NOMO-1 (cell line): ENCODE measurements around the gene XRCC6.
"Not testable (repeated sequence)": the region's sequence is repeated elsewhere in the genome, so short reads cannot be mapped to it uniquely, and the experiment has no call there.

Experiments
- DNase-seq, 2 experiments: peaks; one replicate each; lab custom pipeline; 2025; ENCODE audit not compliant: unreplicated experiment in 2 of 2; lab: John Stamatoyannopoulos, UW

The XRCC6 gene

DNA sequence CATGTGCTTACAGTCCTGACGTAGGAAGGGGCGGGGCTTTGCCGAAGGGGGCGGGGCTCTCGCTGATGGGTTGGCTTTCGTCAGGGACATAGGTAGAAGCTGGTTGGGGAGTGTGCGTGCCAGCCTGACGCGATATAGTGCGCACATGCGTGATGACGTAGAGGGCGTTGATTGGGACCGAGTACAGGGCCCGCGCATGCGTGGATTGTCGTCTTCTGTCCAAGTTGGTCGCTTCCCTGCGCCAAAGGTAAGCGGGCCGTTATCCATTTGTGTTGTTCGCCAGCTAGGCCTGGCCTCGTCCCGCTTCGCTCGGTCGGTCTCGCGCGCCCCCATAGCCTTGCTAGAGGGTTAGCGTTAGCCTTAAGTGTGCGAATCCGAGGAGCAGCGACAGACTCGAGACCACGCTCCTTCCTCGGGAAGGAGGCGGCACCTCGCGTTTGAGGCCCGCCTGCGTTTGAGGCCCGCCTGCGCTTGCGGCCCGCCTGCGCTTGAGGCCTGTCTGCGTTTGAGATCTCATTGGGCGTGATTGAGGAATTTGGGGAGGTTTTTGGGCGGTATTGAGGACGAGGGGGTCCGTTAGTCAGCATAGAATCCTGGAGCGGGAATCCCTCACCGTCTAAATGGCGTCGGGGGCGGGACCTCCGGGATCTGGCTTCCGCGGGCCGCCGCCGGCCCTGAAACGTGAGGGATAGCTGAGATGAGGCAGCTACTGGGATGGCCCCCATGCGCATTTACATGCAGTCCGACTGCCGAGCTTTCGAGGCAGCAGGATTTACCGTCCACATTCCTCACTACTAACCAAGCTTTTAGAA lies at the start of gene XRCC6:
XRCC6 (plus strand) TSS at position 197 of the 812 bp plus-strand sequence. CDS start 710 bp downstream, outside the sequence.
- peak; percentile 99 for DNase-seq

- DNase-seq: no peak
Observed at GRCh38 chr22:41571786-41572185, 49.3 kb upstream of the XRCC6 start.

DNA sequence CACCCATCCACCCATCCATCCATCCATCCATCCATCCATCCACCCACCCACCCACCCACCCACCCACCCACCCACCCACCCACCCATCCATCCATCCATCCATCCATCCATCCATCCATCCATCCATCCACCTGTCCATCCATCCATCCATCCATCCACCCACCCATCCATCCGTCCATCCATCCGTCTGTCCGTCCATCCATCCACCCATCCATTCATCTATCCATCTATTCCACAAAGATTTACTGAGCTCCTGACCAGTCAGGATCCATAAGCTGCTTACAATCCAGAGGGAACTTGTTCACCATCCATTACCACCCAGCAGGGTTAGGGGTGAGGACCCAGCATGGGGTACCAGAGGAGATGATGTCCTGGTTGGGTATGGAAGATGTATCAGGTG lies 48.8 kb upstream of the XRCC6 start:
- DNase-seq: not testable (repeated sequence)

GRCh38 chr22:41573677-41574076 lies 47.4 kb upstream of the XRCC6 start:
- DNase-seq: no peak

DNA sequence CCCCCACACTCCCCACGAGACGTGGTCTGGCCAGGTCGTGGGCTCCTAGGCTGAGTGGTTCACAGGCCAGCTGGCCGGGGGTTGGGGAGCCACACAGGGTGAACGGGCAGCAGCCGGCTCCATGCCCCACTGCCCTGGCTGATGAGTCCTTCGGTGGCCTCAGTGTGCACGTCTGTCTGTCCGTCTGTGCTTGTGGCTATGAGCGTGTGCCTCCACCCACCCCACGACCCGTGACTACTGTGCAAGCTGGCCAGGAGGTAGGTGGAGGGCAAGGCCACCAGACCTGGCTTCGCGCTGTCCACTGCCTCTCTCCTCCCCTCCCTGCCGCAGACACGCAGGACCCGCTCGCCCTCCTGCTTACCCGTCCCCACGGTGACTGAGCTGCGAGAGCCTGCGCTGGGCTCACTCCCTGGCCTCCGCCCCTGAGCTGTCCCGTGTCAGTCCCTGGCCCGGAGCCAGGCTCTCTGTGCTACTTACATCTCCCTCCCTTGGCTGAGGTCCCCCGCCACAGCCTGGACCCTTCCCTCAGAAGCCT lies 46.2 kb upstream of the XRCC6 start:
- no peak for DNase-seq

DNA sequence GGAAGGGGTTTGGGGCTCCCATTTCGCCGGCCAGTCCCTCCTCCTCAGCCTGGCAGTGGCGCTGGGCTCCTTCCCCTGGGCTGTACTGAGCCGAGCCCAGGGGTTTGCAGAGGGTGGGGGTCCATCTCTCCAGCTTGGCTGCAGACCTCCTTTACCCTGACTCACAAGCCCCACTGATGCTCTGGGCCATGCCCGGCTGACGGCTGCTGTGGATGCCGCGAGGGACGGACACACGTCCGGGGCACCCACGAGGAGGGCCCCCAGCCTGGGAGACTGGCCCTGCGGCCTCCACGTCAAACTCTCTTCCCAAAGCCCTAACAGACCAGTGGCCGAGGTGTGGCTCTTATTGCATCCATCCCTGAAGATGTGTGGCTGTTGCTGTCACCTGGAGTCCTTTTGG lies 45.6 kb upstream of the XRCC6 start:
- DNase-seq: no peak

- DNase-seq: no peak
Observed at GRCh38 chr22:41576877-41577276, 44.2 kb upstream of the XRCC6 start.

- no peak for DNase-seq
Observed at GRCh38 chr22:41578114-41578513, 43.0 kb upstream of the XRCC6 start.

DNA sequence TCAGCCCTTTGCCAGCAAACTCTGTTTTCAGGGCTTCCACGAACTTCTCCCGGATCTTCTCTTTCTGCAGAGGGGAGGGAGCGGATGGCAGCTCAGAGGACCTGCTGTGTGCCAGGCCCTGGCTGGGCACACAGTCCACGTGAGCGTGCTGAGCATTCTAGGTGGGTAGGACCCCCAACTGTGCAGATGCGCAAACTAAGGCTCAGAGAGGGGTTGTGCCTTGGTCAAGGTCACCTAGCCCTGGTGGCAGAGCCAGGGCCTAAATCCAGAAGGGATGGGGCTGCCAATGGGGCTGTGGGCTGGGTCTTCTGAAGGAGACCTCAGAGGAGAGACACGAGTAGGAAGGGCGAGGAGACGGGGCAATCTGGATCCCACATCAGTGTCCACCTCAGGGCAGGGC lies 42.3 kb upstream of the XRCC6 start:
- no peak for DNase-seq

GRCh38 chr22:41579297-41579996 lies 41.6 kb upstream of the XRCC6 start:
- DNase-seq: no peak

GRCh38 chr22:41579997-41580355 lies 41.1 kb upstream of the XRCC6 start:
- DNase-seq: no peak

DNA sequence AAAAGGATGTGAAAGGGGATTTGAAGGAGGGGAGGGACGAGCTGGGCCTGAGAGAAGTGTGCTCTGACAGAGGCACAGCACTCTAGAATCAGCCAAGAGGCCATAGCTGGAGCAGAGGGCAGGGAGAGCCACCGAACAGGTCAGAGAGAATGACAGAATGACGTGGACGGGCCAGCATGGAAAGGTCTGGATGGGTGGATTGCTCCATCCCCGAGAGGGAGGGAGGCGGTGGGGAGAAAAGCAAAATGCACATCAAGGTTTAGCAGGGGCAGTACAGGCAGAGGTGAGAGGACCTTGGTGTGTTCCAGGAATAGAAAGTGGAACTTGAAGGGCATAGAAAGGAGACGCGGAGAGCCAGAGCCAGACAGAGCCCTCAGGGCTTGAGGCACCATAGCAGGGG lies 38.4 kb upstream of the XRCC6 start:
- DNase-seq: no peak

GRCh38 chr22:41584881-41585280 lies 36.2 kb upstream of the XRCC6 start:
- no peak for DNase-seq

- DNase-seq: no peak
Observed at GRCh38 chr22:41585898-41586297, 35.2 kb upstream of the XRCC6 start.

DNA sequence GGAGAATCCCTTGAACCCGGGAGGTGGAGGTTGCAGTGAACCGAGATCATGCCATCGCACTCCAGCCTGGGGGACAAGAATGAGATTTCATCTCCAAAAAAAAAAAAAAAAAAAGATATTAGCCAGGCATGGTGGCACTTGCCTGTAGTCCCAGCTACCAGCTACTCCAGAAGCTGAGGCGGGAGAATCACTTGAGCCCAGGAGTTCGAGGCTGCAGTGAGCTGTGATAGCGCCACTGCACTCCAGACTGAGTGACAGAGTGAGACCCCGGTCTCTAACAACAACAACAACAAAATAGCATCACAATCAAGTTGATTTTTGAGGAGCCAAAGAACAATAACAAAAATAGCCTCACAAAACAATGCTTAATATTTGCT lies 33.8 kb upstream of the XRCC6 start:
- no peak for DNase-seq

- DNase-seq: peak; percentile 99 to 100
Observed at GRCh38 chr22:41589391-41590241, 31.5 kb upstream of the XRCC6 start, which contains the start of gene PMM1. Gene PMM1, minus strand, starts transcription at chr22:41589840. Its CDS starts 35 bp downstream, at chr22:41589805.

DNA sequence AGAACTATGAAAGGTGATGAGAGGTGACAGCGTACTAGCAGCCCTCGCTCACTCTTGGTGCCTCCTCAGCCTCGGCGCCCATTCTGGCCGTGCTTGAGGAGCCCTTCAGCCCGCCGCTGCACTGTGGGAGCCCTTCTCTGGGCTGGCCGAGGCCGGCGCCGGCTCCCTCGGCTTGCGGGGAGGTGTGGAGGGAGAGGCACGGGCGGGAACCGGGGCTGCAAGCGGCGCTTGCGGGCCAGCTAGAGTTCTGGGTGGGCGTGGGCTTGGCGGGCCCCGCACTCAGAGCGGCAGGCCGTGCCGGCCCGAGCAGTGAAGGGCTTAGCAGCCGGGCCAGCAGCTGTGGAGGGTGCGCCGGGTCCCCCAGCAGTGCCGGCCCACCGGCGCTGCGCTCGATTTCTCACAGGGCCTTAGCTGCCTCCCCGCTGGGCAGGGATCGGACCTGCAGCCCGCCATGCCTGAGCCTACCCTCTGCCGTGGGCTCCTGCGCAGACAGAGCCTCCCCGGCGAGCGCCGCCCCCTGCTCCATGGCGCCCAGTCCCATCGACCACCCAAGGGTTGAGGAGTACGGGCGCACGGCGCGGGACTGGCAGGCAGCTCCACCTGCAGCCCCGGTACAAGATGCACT lies 27.6 kb upstream of the XRCC6 start:
- DNase-seq: not testable (repeated sequence)

- DNase-seq: no peak
Observed at GRCh38 chr22:41595703-41596102, 25.4 kb upstream of the XRCC6 start.

- DNase-seq: peak; percentile 17 to 21
Observed at GRCh38 chr22:41596776-41597634, 24.1 kb upstream of the XRCC6 start.

- DNase-seq: no peak
Observed at GRCh38 chr22:41597635-41597953, 23.5 kb upstream of the XRCC6 start.
